Heart left ventricle (tissue), 16 donors: ENCODE measurements around the gene FAM184A. TPM values are rescaled to one million over a fixed set of nuclear protein-coding genes. Genes with fewer than 3 reads are reported as not detected.

ENCODE experiments used
- ATAC-seq, 4 donors: fragments of 200-7000 bp; cut with Tn5 transposase; one replicate each; pipeline ENCODE4 v1.9.1; 2020 to 2022; ENCODE audit warnings: moderate library complexity in 4 of 4, mild to moderate bottlenecking in 3 of 4, moderate number of reproducible peaks in 1 of 4
- DNase-seq, 5 donors: peaks; one replicate each; pipeline ENCODE4 v3.0.0-alpha.2; 2020
- H3K27ac ChIP-seq, 12 donors: fragments of 200-600 bp; sonication (generic) in 4 of 12; one replicate each; pipeline versions ENCODE4 v1.5.0 to v1.8.0; 2016 to 2022; ENCODE audit warnings: mild to moderate bottlenecking in 2 of 12
- H3K27me3 ChIP-seq, 9 donors: fragments of 200-600 bp; sonication (generic) in 2 of 9; one replicate each; pipeline versions ENCODE4 v1.5.1 to v1.8.0; 2016 to 2022; ENCODE audit warnings: mild to moderate bottlenecking in 3 of 9
- H3K36me3 ChIP-seq, 9 donors: fragments of 200-600 bp; sonication (generic) in 2 of 9; one replicate each; pipeline versions ENCODE4 v1.5.0 to v1.8.0; 2018 to 2022; ENCODE audit warnings: mild to moderate bottlenecking in 2 of 9
- H3K4me1 ChIP-seq, 12 donors: fragments of 200-600 bp; sonication (generic) in 4 of 12; one replicate each; pipeline versions ENCODE4 v1.5.0 to v1.8.0; 2016 to 2022; ENCODE audit warnings: mild to moderate bottlenecking in 3 of 12
- H3K4me3 ChIP-seq, 12 donors: fragments of 200-600 bp; sonication (generic) in 4 of 12; one replicate each; pipeline versions ENCODE4 v1.5.0 to v1.8.0; 2017 to 2022; ENCODE audit warnings: mild to moderate bottlenecking in 9 of 12, moderate library complexity in 4 of 12
- H3K9me3 ChIP-seq, 12 donors: fragments of 200-600 bp; sonication (generic) in 4 of 12; one replicate each; pipeline versions ENCODE4 v1.5.0 to v1.8.0; 2016 to 2022; ENCODE audit warnings: mild to moderate bottlenecking in 1 of 12
- CTCF ChIP-seq, 12 donors: fragments of 200-600 bp; sonication (generic) in 4 of 12; IDR thresholded peaks; one replicate each; pipeline versions ENCODE4 v1.5.0 to v1.8.0; 2018 to 2022; ENCODE audit warnings: antibody characterized with exemption in 12 of 12, mild to moderate bottlenecking in 5 of 12
- POLR2A ChIP-seq, 2 donors: fragments of 450-650 bp; IDR thresholded peaks; one replicate each; pipeline ENCODE4 v1.6.1; 2017; ENCODE audit warnings: antibody characterized with exemption in 2 of 2, mild to moderate bottlenecking in 2 of 2, moderate library complexity in 2 of 2
- WGBS, 4 donors: extraction: QIAGEN DNeasy Blood & Tissue Kit in 2 of 4; methylation state at CpG; one replicate each; pipeline versions ENCODE4 v1.1.5 to v1.1.7; 2013 to 2018; 5-methylcytosine and 5-hydroxymethylcytosine counted together
- intact Hi-C, 10 donors: fragments of 100-400 bp; cut with DNase I; formaldehyde crosslinking; loops; one replicate each; pipeline versions ENCODE4 v1.11.1 to v1.14.2; 2022
- polyA plus RNA-seq, 2 donors: library from polyadenylated mRNA; stranded (reverse); fragments of 200-250 nt; gene quantifications; one replicate each; pipeline ENCODE4 v1.2.3, GENCODE V29; 2013
- total RNA-seq, 9 donors: library from RNA; depleted of rRNA in 2 of 9; stranded (reverse); fragments of >200 nt in 2 of 9; fragmentation: NEBNext Ultra II Directional in 3 of 9; extraction: Animal tissue kit (Norgen Biotek cat#: 25700) in 3 of 9; gene quantifications; one replicate each; pipeline versions ENCODE4 v1.1.0 to v1.2.4, GENCODE V29; 2016 to 2023
- donor health status: ischemic (EF 13 %, LVEDD 7.1; RV severe dilation, severe dysfunction).
- donor health status: healthy with polysubstance abuse.
- donor health status: DM: no; HTN: yes; CAD: no.
- donor health status: DM: no; HTN: no; CAD: no.
- donor health status: ischemic (EF 25% LVEDD 6.9; RV normal size, moderate dysfunction).
- donor health status: ischemic (EF 25% LVEDD 5.7; RV mildly dilated, moderate dysfunction).
- donor health status: healthy.
- donor health status: DM: yes; HTN: yes; CAD: no.
- donor health status: ischemic (EF 35%, LVEDD 5.7; RV mildly dilated, moderate dysfunction).
- donor health status: nonischemic (EF 11% LVEDD 7.7; RV severe dilation, severe dysfunction).
- donor health status: DM: yes; HTN: yes; CAD: no.
- donor health status: PGD.
- donor health status: ischemic (EF 29% LVEDD 5.4; RV normal size, mild dysfunction).
- donor health status: nonischemic (EF 23%, LVEDD 6.1; RV moderate dilation, normal function).

The FAM184A gene
- total and polyA plus RNA-seq, 11 donors: 0.16 to 1.1 (median 0.45) TPM

GRCh38 chr6:118984342-118984741, 94.1 kb downstream of the FAM184A start:
- TF ChIP-seq POLR2A (IDR thresholded peaks at IDR 0.05) (no peak), CTCF (IDR thresholded peaks at IDR 0.05) (no peak)
- intact Hi-C loops: no loop called here
- H3K9me3 ChIP-seq: no peaks in the 10 kb centered on the region
- H3K27ac ChIP-seq: no peak overlapping the region
- DNase-seq: no peak
- H3K36me3 ChIP-seq: no peaks in the 10 kb centered on the region
- H3K4me3 ChIP-seq: no peak overlapping the region
- ATAC-seq: no peak
- 98 to 99% (median 99%) methylated on average over 2 of the region's 2 CpGs for WGBS, 4 donors
- H3K4me1 ChIP-seq: no peaks in the 10 kb centered on the region
- no peaks in the 10 kb centered on the region for H3K27me3 ChIP-seq

GRCh38 chr6:118982575-118982911, 95.9 kb downstream of the FAM184A start:
- ATAC-seq (no peak), DNase-seq (no peak)
- Histone ChIP-seq H3K36me3 (peaks cover 0 to 5% (median 0%) of the 10 kb centered on the region in 9 donors), H3K4me3 (no peak overlapping the region), H3K4me1 (no peaks in the 10 kb centered on the region), H3K27me3 (no peaks in the 10 kb centered on the region), H3K27ac (no peak overlapping the region), H3K9me3 (no peaks in the 10 kb centered on the region)
- intact Hi-C loops: no loop called here
- TF ChIP-seq CTCF (IDR thresholded peaks at IDR 0.05) (no peak), POLR2A (IDR thresholded peaks at IDR 0.05) (no peak)
- 92 to 94% (median 93%) methylated on average over 3 of the region's 3 CpGs for WGBS, 4 donors

GRCh38 chr6:118981884-118982574, 96.4 kb downstream of the FAM184A start:
- no peaks in the 10 kb centered on the region for H3K27me3 ChIP-seq
- TF ChIP-seq CTCF (IDR thresholded peaks at IDR 0.05) (no peak), POLR2A (IDR thresholded peaks at IDR 0.05) (no peak)
- H3K4me3 ChIP-seq: no peak overlapping the region
- 78 to 87% (median 83%) methylated on average over 6 of the region's 6 CpGs for WGBS, 4 donors
- no peak for ATAC-seq
- peaks cover 0 to 5% (median 0%) of the 10 kb centered on the region in 9 donors for H3K36me3 ChIP-seq
- H3K27ac ChIP-seq: no peak overlapping the region
- no peak for DNase-seq
- no peaks in the 10 kb centered on the region for H3K4me1 ChIP-seq
- intact Hi-C loops: no loop called here
- H3K9me3 ChIP-seq: no peaks in the 10 kb centered on the region

- Histone ChIP-seq H3K27ac (no peak overlapping the region), H3K4me3 (no peak overlapping the region), H3K36me3 (peaks cover 0 to 5% (median 0%) of the 10 kb centered on the region in 9 donors), H3K4me1 (no peaks in the 10 kb centered on the region), H3K9me3 (no peaks in the 10 kb centered on the region), H3K27me3 (no peaks in the 10 kb centered on the region)
- no peak for TF ChIP-seq POLR2A (IDR thresholded peaks at IDR 0.05)
- no peak for TF ChIP-seq CTCF (IDR thresholded peaks at IDR 0.05)
- WGBS, 4 donors: 90 to 93% (median 93%) methylated on average over 5 of the region's 5 CpGs
- ATAC-seq (no peak), DNase-seq (no peak)
- intact Hi-C loops: no loop called here
These were observed 98.4 kb downstream of the FAM184A start for GRCh38 chr6:118980063-118980462.
